NCI-H2171 (cell line): ENCODE results near the gene GPI.
"Not testable (repeated sequence)": the region's sequence is repeated elsewhere in the genome, so short reads cannot be mapped to it uniquely, and the experiment has no call there.

Experiments
- DNase-seq: peaks from one replicate; lab custom pipeline; 2025; lab: John Stamatoyannopoulos, UW

Gene GPI

DNA sequence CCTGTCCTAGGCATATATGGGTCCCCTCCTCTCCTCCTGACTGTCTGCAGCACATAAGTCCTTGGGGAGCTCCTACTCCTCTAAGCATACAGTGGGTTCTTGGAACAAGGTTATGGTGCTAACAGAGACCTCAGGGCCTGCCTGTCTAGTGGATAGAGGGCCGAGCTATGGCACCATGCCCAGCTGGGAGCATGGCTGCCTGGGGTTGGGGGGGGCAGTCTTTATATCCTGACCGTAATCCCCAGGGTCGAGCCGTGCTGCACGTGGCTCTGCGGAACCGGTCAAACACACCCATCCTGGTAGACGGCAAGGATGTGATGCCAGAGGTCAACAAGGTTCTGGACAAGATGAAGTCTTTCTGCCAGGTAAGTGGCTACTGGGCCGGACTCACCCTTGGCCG lies 3.3 kb downstream of the GPI start:
- no peak for DNase-seq

DNA sequence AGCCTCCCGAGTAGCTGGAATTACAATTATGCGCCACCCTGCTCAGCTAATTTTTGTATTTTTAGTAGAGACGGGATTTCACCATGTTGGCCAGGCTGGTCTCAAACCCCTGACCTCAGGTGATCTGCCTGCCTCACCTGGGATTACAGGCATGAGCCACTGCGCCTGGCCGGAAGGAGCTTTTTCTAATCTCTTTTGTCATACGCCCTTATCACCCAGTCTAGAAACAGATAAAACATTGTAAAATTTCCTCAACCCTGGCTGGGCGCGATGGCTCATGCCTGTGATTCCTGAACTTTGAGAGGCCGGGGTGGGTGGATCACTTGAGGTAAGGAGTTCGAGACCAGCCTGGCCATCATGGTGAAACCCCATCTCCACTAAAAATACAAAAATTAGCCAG lies 4.2 kb downstream of the GPI start:
- DNase-seq = not testable (repeated sequence)

DNA sequence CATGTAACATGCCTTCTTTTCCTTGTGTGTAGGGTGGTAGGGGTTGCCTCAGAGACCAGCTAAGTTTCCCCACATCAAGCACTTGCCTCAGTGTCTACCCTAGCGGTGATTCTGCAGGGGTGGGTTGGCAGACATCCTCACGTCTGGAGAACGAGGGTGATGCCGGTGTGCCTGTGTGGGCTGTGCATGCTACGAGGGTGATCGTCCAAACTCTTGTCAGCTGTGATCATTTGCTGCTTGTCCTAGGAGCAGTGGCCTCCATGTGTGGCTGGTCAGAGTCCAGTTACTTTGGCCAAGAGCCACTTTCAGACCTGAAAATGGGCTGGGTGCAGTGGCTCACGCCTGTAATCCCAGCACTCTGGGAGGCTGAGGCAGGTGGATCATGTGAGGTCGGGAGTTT lies 5.1 kb downstream of the GPI start:
- no peak for DNase-seq

DNA sequence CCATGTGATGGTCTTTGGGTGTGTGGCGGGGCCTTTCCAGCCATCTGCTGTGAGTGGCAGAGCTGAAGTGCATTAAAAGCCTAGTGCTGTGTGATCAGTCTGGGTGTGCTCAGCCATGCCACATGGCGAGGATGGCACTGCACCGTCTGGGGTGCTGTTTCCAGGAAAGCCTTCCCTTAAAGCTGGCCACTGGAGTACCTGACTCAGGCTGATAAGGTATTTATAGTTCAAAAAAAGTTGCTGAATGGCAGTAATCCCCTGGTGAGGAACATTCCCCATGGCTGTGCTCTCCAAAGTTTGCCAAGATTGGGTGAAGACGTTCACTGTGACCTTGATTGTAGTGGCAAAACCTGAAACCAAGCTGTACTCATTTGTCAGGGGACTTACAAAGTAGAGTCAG lies 6.0 kb downstream of the GPI start:
- no peak for DNase-seq

DNA sequence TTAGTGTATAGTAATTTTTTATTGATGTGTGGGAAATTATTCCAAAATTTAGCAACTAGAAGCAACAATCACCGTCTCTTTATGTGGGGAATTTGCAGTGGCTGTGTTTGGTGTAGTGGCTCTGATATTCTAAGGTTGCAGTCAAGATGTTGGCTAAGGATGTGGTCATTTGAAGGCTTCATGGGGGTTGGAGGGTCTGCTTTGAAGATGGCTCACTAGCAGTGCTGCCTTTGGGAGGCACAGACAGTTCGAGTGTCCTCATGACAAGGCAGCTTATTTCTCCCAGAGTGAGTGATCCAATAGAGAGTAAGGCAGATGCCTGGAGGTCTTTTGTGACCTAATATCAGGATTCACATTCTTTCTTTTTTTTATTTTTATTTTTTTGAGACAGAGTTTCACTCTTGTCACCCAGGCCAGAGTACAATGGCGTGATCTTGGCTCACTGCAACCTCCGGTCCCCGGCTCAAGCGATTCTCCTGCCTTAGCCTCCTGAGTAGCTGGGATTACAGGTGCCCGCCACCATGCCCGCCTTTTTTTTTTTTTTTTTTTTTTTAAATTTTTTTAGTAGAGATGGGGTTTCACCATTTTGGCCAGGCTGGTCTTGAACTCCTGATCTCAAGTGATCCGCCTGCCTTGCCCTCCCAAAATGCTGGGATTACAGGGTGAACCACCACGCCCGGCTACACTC lies 8.7 kb downstream of the GPI start:
- no peak for DNase-seq

DNA sequence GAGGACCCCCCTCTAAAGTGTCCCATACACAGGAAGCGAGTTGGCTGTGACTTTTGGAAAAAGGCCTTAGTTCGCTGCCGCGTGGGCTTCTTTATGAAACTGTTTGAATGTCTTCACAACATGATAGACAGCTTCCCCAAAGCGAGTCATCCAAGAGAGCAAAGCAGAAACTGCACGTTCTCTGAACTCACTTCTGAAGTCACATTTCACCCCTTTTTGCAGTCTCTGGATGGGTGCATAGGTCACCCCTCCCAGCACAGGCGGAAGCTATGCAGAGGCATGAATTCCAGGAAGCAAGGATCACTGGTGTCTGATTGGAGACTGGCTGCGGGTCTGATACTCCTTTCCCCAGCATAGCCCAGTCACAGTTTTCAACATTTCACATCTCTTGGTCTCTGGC lies 10.6 kb downstream of the GPI start:
- no peak for DNase-seq

DNA sequence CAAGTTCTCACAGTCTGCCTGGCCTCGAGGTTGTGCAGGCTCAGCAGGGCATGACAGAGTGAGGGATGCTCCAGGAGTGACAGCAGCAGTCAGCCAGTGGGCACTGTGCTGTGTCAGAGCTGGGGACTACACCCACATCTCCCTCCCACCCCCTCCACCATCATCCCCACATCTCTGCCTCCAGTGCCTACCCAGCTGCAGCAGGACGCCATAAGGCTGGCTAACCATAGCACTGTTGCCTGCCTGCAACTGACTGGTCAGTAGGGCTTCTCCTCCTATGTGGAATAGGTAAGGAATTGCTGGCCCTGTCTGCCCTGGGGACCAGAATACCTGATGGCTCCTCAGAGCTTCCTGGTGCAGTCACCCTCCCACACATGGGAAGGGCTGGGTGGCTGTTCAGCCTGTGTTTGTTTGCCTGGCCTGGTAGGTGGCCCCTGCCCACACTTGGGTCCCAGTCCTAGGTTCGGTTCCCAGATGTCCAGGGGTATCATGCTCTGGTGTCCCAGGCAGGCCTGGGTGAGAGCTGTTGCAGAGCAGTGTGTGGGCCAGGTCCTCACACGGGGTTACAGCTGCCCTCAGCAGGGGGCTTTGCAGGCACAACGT lies 15.7 kb downstream of the GPI start:
- no peak for DNase-seq

DNA sequence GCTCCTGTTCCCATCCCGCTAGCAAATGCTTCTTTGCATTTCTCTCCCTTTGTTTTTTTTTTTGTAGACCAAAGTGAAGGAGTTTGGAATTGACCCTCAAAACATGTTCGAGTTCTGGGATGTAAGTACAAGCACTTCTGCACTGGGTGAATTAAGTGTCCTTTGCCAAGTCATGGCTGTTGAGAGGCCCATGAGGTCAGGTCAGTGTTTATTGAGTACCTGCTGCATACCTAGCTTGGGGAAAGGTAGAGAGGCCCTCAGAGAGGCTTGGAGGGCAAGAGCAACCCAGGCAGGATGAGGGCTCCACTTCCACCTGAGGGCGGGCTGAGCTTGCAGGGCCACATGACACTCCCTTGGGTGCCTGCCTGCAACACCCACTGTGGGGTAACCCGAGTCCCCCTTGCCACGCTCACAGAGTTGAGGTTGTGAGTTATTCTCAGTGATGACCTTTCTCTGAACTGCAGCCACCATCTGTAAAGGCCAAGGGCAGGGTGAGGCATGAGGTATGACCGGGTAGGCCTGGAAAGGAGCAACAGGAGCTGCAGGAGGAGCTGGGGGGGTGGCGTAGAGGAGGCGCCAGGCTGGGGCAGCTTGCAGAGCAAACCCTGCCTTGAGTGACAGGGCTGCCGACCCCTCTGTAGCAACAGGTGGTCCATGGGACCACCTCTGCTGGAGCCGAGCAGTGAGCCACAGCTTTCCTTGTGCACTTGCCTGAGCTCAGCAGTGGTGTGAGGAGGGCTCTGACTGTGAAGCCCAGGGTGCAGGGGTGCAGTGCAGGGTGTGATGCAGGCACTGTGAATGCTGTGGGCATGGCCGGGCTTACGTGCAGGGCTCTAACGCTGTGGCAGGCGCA lies 16.6 kb downstream of the GPI start:
- DNase-seq = no peak

DNA sequence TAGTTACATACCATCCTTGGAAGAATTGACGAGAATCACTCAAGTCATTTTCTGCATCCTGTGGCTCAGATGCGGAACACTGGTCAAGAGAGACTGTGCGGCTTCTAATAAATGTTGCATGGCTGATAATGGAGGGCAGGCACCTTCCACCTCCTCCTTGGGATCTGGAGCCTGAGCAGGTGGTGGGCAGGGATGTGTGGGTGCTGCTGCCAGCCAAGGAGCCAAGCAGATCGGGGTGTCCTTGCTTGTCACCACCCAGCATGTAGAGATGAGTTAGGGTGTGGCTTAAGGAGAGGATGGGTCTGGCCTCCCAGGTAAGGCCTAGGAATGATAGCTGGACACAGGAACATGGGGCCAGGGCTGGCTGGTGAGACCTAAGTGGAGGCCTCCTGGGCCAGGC lies 17.5 kb downstream of the GPI start:
- no peak for DNase-seq

DNA sequence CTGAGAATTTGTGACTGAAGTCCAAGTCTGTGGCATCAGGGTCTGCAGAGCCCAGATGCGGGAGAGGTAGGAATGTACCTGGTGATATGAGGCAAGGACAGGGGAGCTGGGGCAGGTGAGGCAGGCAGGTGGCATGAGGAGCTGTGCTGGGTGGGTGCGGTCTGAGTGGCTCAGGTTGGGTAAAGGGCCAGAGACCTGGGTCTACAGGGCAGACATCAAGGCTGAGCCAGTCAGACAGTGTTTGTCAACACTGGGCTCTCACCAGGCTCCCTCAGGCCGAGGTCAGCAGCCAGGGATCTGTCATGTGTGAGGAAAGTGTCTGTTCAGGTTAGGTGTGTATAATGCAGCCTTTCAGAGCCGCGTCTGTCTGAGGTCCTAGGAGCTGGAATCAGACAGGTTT lies 18.6 kb downstream of the GPI start:
- DNase-seq = no peak

DNA sequence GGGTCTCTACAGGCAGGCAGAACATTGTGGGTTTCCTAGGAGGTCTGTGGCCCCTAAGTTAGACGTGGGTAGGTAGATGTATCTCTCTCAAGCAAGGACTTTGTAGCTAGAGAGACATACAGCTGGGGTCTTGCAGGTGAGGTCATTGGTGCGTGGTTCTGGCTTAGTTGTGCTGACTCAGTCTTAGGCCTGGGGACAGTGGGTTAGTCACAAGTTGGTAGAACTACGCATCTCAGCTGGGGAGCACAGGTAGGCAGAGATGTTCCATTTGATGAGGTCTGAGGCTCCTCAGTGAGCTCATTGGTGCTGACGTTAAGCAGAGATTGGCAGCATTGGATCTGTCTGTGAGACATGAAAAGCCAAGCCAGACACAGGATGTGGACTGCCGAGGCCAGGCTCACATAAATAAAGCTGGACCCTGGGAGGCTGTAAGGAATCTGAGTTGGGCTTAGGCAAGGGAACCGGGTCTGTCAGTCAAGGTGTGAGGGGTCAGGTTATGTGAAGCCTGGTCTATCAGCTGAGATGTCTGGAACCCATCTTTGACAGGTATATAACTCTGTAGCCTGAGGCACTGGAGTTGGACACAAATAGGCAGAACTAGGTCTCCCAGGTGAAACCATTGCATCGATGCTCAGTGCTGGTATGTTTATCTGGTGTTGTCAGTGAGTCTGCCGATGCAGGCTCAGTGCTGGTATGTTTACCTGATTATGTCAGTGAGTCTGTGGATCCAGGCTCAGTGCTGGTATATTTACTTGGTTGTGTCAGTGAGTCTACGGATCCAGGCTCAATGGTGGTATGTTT lies 21.8 kb downstream of the GPI start:
- no peak for DNase-seq

DNA sequence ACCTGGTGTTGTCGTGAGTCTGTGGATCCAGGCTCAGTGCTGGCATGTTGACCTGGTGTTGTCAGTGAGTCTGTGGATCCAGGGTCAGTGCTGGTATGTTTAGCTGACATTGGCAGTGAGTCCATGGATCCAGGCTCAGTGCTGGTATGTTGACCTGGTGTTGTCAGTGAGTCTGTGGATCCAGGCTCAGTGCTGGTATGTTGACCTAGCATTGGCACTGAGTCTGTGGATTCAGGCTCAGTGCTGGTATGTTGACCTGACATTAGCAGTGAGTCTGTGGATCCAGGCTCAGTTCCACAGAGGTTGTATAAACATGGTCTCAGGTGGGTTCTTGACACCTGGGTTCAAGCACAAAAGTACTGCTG lies 22.4 kb downstream of the GPI start:
- DNase-seq = no peak

DNA sequence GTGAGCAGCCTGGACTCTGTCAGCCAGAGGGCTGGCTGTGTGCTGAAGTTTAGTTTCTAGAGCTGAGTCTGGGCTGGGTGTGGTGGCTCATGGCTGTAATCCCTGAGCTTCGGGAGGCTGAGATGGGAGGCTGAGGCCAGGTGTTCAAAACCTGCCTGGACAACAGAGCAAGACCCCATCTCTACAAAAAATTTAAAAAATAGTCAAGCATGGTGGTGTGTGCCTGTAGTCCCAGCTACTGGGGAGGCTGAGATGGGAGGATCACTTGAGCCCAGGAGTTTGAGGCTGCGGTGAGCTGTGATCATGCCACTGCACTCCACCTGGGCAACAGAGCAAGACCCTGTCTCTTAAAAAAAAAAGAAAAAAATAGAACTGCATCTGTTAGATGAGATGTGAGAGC lies 23.7 kb downstream of the GPI start:
- DNase-seq = not testable (repeated sequence)

DNA sequence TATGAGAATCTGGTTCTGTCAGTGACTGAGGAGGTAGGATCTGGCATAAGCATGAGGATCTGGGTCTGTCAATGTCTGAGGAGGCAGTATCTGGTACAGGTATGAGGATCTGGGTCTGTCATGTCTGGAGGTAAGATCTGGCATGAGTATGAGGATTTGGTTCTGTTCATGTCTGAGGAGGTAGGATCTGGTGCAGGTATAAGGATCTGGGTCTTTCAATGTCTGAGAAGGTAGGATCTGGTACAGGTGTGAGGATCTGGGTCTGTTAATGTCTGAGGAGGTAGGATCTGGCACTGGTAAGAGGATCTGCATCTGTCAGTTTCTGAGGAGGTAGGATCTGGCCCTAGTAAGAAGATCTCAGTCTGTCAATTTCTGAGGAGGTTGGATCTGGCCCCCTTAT lies 26.8 kb downstream of the GPI start:
- no peak for DNase-seq

DNA sequence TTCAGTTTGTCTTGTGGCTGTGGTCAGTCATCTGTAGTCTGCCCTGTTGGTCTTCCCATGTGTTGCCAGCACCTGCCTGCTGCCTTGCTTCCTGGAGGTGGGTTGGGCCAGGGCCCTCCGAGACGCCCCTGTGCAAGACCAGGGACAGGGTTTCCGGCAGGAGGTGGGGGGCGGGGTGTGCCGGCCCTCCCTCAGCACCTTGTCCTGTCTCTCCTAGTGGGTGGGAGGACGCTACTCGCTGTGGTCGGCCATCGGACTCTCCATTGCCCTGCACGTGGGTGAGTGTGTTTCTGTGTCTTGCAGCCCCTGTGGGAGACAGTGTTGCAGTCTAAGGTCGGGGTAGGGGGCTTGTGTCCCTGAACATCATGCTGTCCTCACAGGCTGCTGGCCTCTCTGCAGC lies 28.0 kb downstream of the GPI start:
- DNase-seq = no peak

DNA sequence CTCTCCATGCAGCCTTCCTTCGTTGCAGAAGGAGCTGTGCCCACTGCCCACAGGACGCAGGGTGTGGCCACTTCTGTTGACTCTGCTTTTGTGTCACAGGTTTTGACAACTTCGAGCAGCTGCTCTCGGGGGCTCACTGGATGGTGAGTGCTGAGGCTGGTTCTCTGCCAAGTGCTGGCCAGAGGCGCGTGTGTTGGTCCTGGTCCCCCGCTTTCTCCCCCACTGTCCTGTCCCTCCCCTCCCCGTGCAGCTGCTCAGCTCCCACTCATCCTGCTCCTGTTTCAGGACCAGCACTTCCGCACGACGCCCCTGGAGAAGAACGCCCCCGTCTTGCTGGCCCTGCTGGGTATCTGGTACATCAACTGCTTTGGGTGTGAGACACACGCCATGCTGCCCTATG lies 28.6 kb downstream of the GPI start:
- DNase-seq = no peak

DNA sequence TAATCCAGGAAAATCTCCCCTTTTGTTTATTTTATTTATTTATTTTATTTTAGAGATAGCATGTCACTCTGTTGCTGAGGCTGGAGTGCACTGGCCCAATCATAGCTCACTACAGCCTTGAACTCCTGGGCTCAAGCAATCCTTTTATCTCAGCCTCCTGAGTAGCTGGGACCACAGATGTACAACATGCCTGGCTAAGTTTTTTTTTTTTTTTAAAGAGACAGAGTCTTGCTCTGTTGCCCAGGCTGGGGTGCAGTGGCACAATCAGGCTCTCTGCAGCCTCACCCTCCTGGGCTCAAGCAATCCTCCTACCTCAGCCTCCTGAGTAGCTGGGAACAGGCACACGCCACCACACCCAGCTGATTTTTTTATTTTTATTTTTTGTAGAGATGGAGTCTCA lies 32.9 kb downstream of the GPI start:
- DNase-seq = no peak

DNA sequence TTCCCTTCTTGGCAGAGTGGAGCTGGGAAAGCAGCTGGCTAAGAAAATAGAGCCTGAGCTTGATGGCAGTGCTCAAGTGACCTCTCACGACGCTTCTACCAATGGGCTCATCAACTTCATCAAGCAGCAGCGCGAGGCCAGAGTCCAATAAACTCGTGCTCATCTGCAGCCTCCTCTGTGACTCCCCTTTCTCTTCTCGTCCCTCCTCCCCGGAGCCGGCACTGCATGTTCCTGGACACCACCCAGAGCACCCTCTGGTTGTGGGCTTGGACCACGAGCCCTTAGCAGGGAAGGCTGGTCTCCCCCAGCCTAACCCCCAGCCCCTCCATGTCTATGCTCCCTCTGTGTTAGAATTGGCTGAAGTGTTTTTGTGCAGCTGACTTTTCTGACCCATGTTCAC lies 34.9 kb downstream of the GPI start:
- no peak for DNase-seq

DNA sequence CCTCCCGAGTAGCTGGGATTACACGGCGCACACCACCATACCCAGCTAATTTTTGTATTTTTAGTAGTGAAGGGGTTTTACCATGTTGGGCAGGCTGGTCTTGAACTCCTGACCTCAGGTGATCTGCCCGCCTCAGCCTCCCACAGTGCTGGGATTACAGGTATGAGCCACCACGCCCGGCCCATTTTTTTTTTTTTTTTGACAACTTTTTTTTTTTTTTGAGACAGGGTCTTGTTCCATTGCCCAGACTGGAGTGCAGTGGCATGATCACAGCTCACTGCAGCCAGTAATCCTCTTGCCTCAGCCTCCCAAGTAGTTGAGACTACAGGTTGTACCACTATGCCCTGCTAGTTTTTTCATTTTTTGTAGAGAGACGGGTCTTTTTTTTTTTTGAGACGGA lies 35.8 kb downstream of the GPI start:
- not testable (repeated sequence) for DNase-seq

DNA sequence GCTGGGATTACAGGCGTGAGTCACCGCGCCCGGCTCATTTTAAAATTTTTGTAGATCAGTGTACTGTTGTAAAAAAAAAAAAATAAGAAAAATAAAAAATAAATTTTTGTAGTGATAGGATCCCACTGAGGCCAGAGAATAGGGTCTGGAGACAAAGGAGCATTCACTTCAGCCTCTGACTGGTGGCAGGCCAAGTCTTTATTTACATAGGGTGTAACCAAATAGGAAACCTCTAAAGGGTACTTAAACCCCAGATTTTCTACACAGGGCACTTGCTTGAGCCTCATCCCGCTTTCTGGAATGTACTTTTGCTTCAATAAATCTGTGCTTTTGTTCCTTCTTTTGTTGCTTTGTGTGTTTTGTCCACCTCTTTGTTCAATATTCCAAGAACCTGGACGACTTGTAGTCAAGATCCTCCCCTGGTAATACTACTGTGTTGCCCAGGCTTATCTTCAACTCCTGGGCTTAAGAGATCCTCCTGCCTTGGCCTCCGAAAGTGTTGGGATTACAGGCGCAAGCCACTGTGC lies 37.1 kb downstream of the GPI start:
- DNase-seq = no peak

DNA sequence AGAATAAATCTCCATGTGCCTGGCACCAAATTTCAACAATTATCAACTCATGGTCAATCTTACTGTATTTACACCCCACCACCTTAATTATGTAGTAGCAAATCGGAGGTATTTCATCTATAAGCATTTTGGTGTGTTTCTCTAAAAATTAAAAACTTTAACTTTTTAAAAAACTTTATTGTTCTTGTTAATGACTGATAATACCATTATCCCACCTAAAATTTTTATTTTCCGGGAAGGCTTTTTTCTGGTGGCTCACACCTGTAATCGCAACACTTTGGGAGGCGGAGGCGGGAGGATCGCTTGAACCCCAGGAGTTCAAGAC lies 38.8 kb downstream of the GPI start:
- no peak for DNase-seq

DNA sequence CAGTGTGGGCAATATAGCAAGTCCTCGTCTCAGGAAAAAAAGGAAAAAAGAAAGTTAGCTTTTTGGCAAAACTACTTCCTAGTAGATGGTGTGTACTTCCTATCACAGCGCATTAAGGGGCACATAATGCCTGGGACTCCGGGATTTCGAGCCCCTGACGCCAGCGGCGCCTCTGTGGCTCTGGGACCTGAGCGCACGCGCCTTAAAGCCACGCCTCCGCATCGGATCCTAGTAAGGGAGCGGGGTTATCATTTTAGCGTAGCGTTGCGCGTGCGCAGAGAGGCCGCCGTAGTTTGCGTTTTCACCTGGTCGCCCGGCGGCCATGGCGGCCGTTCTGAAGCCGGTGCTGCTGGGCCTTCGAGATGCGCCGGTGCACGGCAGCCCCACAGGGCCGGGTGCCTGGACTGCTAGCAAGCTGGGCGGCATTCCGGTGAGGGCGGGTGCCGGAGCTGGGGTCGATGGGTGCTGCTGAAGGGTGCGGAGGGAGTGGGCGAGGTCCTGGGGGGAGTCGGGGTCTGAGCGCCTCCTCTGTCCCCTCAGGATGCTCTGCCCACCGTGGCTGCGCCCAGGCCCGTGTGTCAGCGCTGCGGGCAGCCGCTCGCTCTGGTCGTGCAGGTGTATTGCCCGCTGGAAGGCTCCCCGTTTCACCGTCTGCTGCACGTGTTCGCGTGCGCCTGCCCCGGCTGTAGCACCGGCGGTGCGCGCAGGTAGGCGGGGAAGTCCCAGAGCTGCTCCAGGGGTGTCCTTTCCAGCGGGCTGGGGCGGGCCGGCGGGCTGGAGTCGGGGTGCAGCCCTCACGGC lies 39.3 kb downstream of the GPI start, which contains the start of gene PDCD2L:
PDCD2L (plus strand) TSS at position 291 of the 801 bp plus-strand sequence; CDS start at position 323, 32 bp downstream.
- DNase-seq = peak; percentile 93
